GM18511 (cell line): ENCODE measurements around the gene PTPRK.
A peak's percentile ranks its signal among the peaks of the same experiment; 100 is the strongest.

Source experiments
- ATAC-seq: cut with Tn5 transposase; IDR thresholded peaks from one replicate; pipeline ENCODE4 v1.9.1; 2021; ENCODE audit warnings: mild to moderate bottlenecking, moderate library complexity; ENCODE audit not compliant: unreplicated experiment

Gene PTPRK

GRCh38 chr6:128305976-128306375, 214.4 kb downstream of the PTPRK start:
- no peak for ATAC-seq

DNA sequence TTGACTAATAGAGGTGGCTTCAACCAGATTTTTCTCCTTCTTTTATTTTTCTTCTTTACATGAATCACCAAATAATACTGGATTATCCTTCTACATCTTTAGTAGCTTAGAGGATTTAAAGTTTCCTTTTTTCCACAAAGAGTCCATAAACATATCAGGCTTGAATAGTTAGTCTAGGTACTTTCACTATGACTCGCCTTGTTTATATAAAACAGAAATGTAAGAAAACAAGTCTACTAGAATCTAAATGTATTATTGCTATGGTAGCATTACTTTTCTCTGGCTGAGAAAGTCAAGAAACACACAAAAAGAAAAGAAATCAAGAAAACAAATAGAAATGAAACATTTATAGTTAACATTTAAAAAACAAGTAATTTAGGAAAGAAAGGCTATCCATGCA, 215.2 kb downstream of the PTPRK start:
- ATAC-seq: no peak

DNA sequence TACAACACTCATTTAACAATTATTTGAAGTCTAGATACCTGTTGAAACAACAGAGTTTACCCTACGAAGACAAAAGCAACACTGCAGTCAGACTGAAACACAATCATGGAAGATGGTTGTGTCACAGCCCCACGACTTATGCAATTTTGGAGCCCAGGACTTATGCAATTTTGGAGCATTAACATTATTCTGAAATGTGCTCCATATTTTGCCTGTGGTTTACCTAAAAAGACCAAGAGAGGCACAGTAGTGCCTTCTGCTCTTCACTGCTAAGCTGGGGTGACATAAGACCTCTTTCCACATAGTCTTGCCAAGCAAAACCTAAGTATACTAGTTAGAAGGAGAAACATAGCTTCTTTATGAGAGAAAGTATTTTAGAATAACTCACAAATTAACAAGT, 216.5 kb downstream of the PTPRK start:
- no peak for ATAC-seq

- no peak for ATAC-seq
Observed at GRCh38 chr6:128302942-128303341, 217.5 kb downstream of the PTPRK start.

- no peak for ATAC-seq
Observed at GRCh38 chr6:128295670-128296069, 224.7 kb downstream of the PTPRK start.

- ATAC-seq: no peak
Observed at GRCh38 chr6:128290221-128290620, 230.2 kb downstream of the PTPRK start.

DNA sequence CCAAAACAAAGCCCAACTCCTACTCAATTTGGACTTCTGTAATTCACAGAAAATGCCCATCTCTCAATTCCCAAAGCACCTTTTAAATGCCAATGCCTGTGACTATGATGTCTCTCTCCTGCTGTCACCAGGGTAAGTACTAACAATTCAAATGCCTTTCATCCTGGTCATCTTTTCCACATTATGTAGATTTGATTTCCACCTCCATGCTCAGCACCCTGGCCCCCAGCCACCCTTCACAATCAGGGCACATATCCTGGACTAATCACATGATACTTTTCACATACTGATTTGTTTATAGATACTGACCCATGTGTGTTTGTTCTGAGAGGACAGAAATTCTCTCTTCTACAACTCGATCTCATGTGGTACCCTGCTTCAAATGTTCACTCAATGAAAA, 236.3 kb downstream of the PTPRK start:
- no peak for ATAC-seq

DNA sequence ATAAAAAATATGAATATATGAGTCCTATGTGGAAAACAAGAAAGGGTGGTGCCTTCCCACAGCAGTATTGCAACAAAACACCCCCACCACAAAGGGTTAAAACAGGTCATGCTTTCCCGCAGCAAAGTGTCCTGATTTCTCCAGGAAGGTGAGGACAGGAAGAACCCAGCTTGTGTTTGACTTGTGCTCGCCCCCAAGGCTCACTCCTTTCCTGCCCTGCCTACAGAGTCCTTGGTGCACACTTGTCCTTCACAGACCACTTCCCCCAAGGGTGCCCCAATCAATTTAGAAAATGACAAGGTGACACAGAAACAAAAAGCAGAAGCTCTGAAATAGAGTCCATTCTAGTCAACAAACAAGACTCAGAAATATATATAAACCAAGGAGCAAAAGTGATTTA, 237.4 kb downstream of the PTPRK start:
- ATAC-seq: no peak

DNA sequence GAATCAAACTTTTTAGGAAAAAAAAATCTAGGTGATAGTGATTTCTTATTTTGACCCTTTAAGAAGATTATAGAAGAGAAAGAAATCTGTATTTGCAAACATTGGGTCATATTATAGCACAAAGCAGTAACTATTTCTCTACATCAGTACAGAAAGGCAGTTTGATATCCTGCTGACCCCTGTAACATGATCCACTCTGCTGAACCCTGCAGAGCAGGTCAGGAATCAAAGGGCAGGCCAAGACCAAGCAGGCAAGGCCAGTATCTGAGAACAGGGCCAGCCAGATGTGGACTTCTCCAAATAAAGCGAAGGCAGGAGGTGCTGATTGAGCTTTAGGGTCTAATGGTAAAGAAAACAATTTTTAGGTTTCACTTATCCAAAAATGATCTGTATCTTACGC, 239.4 kb downstream of the PTPRK start:
- no peak for ATAC-seq

- ATAC-seq: no peak
Observed at GRCh38 chr6:128280066-128280465, 240.3 kb downstream of the PTPRK start.

GRCh38 chr6:128278836-128279235, 241.6 kb downstream of the PTPRK start:
- no peak for ATAC-seq

- no peak for ATAC-seq
Observed at GRCh38 chr6:128277379-128277778, 243.0 kb downstream of the PTPRK start.

- no peak for ATAC-seq
Observed at GRCh38 chr6:128276311-128276710, 244.1 kb downstream of the PTPRK start.

- no peak for ATAC-seq
Observed at GRCh38 chr6:128275681-128276080, 244.7 kb downstream of the PTPRK start.

- ATAC-seq: no peak
Observed at GRCh38 chr6:128275030-128275429, 245.4 kb downstream of the PTPRK start.

DNA sequence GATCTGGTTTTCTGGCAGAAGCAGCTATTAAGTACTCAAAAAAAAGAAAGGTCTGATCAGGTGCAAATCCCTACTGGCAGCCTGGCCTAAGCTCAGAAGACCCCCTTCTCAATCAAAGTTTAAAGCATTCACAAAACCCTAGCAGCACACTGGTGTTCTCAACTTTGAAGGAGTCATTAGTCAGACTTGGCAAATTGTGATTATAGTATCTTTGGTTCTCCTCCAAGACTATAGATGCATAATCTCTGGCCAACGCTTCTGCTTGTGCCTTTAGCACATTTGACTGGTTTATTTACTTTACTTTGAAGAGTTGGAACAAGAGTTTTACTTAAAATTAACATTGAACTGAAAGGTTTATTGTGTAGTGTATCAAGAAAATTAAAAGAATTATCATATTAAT, 248.9 kb downstream of the PTPRK start:
- ATAC-seq: no peak

DNA sequence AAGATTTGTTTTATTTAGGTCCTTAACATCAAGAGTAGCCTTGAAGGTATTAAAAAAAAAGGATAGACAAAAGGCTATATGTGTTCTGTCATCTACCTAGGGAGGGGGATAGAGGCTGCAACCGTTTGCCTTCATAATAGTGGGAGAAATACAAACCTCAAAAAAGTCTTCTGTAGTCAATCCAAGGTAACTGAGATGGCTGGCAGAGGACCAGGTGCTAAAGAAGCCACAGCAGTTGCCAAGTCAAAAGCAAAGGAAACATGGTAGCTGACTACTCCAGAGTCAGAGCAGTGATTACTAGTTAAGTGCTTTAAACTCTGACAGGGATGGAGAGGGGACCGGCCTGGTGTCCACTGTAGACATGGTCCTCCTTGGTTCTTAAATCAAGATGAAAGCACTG, 249.4 kb downstream of the PTPRK start:
- ATAC-seq: no peak

GRCh38 chr6:128266946-128267345, 253.5 kb downstream of the PTPRK start:
- ATAC-seq: no peak

GRCh38 chr6:128265706-128266105, 254.7 kb downstream of the PTPRK start:
- ATAC-seq: no peak

- ATAC-seq: peak; percentile 55
Observed at GRCh38 chr6:128259730-128260685, 260.4 kb downstream of the PTPRK start.

GRCh38 chr6:128259029-128259724, 261.2 kb downstream of the PTPRK start:
- peak; percentile 96 for ATAC-seq

DNA sequence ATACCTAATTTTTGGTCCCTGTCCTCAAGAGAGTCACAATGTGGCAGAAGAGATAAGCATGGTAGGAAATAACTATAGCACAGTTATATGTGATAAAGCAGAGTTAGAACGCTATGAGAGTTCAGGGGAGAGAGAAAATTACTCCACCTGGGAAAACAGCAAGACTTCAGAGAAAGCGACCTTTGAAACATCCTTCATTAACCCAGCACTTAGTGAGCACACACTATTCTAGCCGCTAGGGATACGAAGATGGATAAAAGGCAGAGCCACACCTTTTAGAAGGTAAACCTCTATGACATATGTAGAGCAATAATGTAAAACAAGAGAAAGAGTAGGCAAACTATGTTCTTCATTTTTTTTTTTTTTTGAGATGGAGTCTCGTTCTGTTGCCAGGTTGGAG, 264.3 kb downstream of the PTPRK start:
- no peak for ATAC-seq
